ENCODE results near the gene PPM1F. TPM values are rescaled to one million over a fixed set of nuclear protein-coding genes. Genes with fewer than 3 reads are reported as not detected.

The PPM1F gene
- total and polyA plus RNA-seq, 10 of the 15 experiments (the other 5 are each of a cell fraction or from before 2014, with no cell fraction given), result 0.55 to 26.3 (median 9.7) TPM

Other genes starting within 250 kb of the PPM1F start
- 0.98 and 5.0 TPM in 2 replicates for gene YPEL1, start 217.1 kb downstream of the PPM1F start, total RNA-seq (2014; rRNA removed)
- 0.67 and 0.83 TPM in 2 replicates for gene YPEL1, start 217.1 kb downstream of the PPM1F start, total RNA-seq (2014; rRNA removed; fragmentation: Illumina TruSeq; extraction: Trizol)
- 1.4 and 1.9 TPM in 2 replicates for gene YPEL1, start 217.1 kb downstream of the PPM1F start, total RNA-seq (2021)
- gene YPEL1, start 217.1 kb downstream of the PPM1F start, polyA plus RNA-seq (2011; rRNA removed), result 2.5 and 2.7 TPM in 2 replicates
- gene YPEL1, start 217.1 kb downstream of the PPM1F start, polyA plus RNA-seq (2014; fragmentation: Illumina TruSeq; extraction: Trizol), result 0.69 and 0.82 TPM in 2 replicates
- gene YPEL1, start 217.1 kb downstream of the PPM1F start, polyA plus RNA-seq (2014; fragmentation: Nextera tagmentation; extraction: Ambion mirVana), result under 1 TPM; 0.13 to 0.21 TPM
- gene YPEL1, start 217.1 kb downstream of the PPM1F start, polyA plus RNA-seq (2014; rRNA removed), result 1.2 and 1.4 TPM in 2 replicates
- gene YPEL1, start 217.1 kb downstream of the PPM1F start, polyA plus RNA-seq (2016; fragmentation: Nextera tagmentation; extraction: Ambion mirVana), result 1 to 10 TPM; 1.7 to 2.4 TPM
- 41.5 and 51.6 TPM in 2 replicates for gene MAPK1, start 85.2 kb downstream of the PPM1F start, total RNA-seq (2014; rRNA removed)
- 53.3 and 63.6 TPM in 2 replicates for gene MAPK1, start 85.2 kb downstream of the PPM1F start, total RNA-seq (2014; rRNA removed; fragmentation: Illumina TruSeq; extraction: Trizol)
- gene MAPK1, start 85.2 kb downstream of the PPM1F start, total RNA-seq (2021), result 102 and 105 TPM in 2 replicates
- 118 and 123 TPM in 2 replicates for gene MAPK1, start 85.2 kb downstream of the PPM1F start, polyA plus RNA-seq (2011; rRNA removed)
- 75.7 and 87.7 TPM in 2 replicates for gene MAPK1, start 85.2 kb downstream of the PPM1F start, polyA plus RNA-seq (2014; fragmentation: Illumina TruSeq; extraction: Trizol)
- 10 to 100 TPM; 12.1 to 19.3 TPM for gene MAPK1, start 85.2 kb downstream of the PPM1F start, polyA plus RNA-seq (2014; fragmentation: Nextera tagmentation; extraction: Ambion mirVana)
- gene MAPK1, start 85.2 kb downstream of the PPM1F start, polyA plus RNA-seq (2014; rRNA removed), result 53.2 and 58.6 TPM in 2 replicates
- 10 to 100 TPM in 1 of 2 experiments, 1 to 10 TPM in 1; 7.0 to 87.6 TPM for gene MAPK1, start 85.2 kb downstream of the PPM1F start, polyA plus RNA-seq (2016; fragmentation: Nextera tagmentation; extraction: Ambion mirVana)
- 43.5 and 47.3 TPM in 2 replicates for gene TOP3B, start 29.9 kb upstream of the PPM1F start, total RNA-seq (2014; rRNA removed)
- gene TOP3B, start 29.9 kb upstream of the PPM1F start, total RNA-seq (2014; rRNA removed; fragmentation: Illumina TruSeq; extraction: Trizol), result 19.9 and 22.1 TPM in 2 replicates
- 41.9 and 47.1 TPM in 2 replicates for gene TOP3B, start 29.9 kb upstream of the PPM1F start, total RNA-seq (2021)
- gene TOP3B, start 29.9 kb upstream of the PPM1F start, polyA plus RNA-seq (2011; rRNA removed), result 7.4 and 12.4 TPM in 2 replicates
- gene TOP3B, start 29.9 kb upstream of the PPM1F start, polyA plus RNA-seq (2014; fragmentation: Illumina TruSeq; extraction: Trizol), result 12.8 and 29.6 TPM in 2 replicates
- gene TOP3B, start 29.9 kb upstream of the PPM1F start, polyA plus RNA-seq (2014; fragmentation: Nextera tagmentation; extraction: Ambion mirVana), result 1 to 10 TPM in 1 of 2 experiments, under 1 TPM in 1; 0.60 to 1.6 TPM
- gene TOP3B, start 29.9 kb upstream of the PPM1F start, polyA plus RNA-seq (2014; rRNA removed), result 40.9 and 47.9 TPM in 2 replicates
- gene TOP3B, start 29.9 kb upstream of the PPM1F start, polyA plus RNA-seq (2016; fragmentation: Nextera tagmentation; extraction: Ambion mirVana), result 10 to 100 TPM; 37.8 to 45.2 TPM

All from GM12878 (cell line).